ENCODE results near the gene LONRF2.
A peak's percentile ranks its signal among the peaks of the same experiment; 100 is the strongest.
"Not testable (repeated sequence)": the region's sequence is repeated elsewhere in the genome, so short reads cannot be mapped to it uniquely, and the experiment has no call there.

Gene LONRF2

GRCh38 chr2:100321866-100322820 lies at the start of gene LONRF2:
LONRF2 (minus strand) TSS chr2:100322501; CDS start chr2:100322093, 408 bp downstream.
- no peak for FAIRE-seq

GRCh38 chr2:100367163-100367562 lies 44.9 kb upstream of the LONRF2 start:
- FAIRE-seq = no peak

GRCh38 chr2:100365434-100365833 lies 43.1 kb upstream of the LONRF2 start:
- FAIRE-seq = no peak

GRCh38 chr2:100362269-100362668 lies 40.0 kb upstream of the LONRF2 start:
- FAIRE-seq = not testable (repeated sequence)

GRCh38 chr2:100359576-100359975 lies 37.3 kb upstream of the LONRF2 start:
- no peak for FAIRE-seq

GRCh38 chr2:100358554-100358953 lies 36.3 kb upstream of the LONRF2 start:
- no peak for FAIRE-seq

GRCh38 chr2:100352521-100352920 lies 30.2 kb upstream of the LONRF2 start:
- FAIRE-seq = no peak

GRCh38 chr2:100350661-100351185 lies 28.4 kb upstream of the LONRF2 start:
- FAIRE-seq = no peak

GRCh38 chr2:100345144-100345543 lies 22.8 kb upstream of the LONRF2 start:
- FAIRE-seq = not testable (repeated sequence)

- no peak for FAIRE-seq
Measured at GRCh38 chr2:100344433-100344832, 22.1 kb upstream of the LONRF2 start.

- not testable (repeated sequence) for FAIRE-seq
Measured at GRCh38 chr2:100342466-100342865, 20.2 kb upstream of the LONRF2 start.

- no peak for FAIRE-seq
Measured at GRCh38 chr2:100339823-100340222, 17.5 kb upstream of the LONRF2 start.

- FAIRE-seq = no peak
Measured at GRCh38 chr2:100334929-100335328, 12.6 kb upstream of the LONRF2 start.

- FAIRE-seq = no peak
Measured at GRCh38 chr2:100327742-100328141, 5.4 kb upstream of the LONRF2 start.

- no peak for FAIRE-seq
Measured at GRCh38 chr2:100321179-100321865, 979 bp downstream of the LONRF2 start.

GRCh38 chr2:100320547-100321178 lies 1.6 kb downstream of the LONRF2 start:
- no peak for FAIRE-seq

GRCh38 chr2:100317634-100318033 lies 4.7 kb downstream of the LONRF2 start:
- peak; percentile 58 for FAIRE-seq

GRCh38 chr2:100309973-100310719 lies 12.2 kb downstream of the LONRF2 start:
- FAIRE-seq = no peak

GRCh38 chr2:100309311-100309710 lies 13.0 kb downstream of the LONRF2 start:
- peak; percentile 34 for FAIRE-seq

GRCh38 chr2:100303744-100304143 lies 18.6 kb downstream of the LONRF2 start:
- FAIRE-seq = no peak

GRCh38 chr2:100302585-100302892 lies 19.8 kb downstream of the LONRF2 start:
- no peak for FAIRE-seq

- FAIRE-seq = no peak
Measured at GRCh38 chr2:100301881-100302584, 20.3 kb downstream of the LONRF2 start.
